ENCODE results near the gene PCSK9.

- TF ChIP-seq POLR2AphosphoS5 (IDR thresholded peaks at IDR 0.05; ENCODE audit: low read depth) (no peak), CTCF (conservative IDR thresholded peaks at IDR 0.05; ENCODE audit: low read depth in 2 of 2) (no peak), CREB1 (CRISPR knock-in tag; IDR thresholded peaks at IDR 0.05; ENCODE audit: low read depth) (no peak)
Observed at GRCh38 chr1:55053265-55053954, 14.1 kb downstream of the PCSK9 start.
